Measurements from ENCODE around the gene ZNF219. TPM values are rescaled to one million over a fixed set of nuclear protein-coding genes. Genes with fewer than 3 reads are reported as not detected.

ZNF219 gene
- total and polyA plus RNA-seq, 10 of the 15 experiments (the other 5 are each of a cell fraction or from before 2014, with no cell fraction given) = 0.16 to 6.4 (median 1.9) TPM

DNA sequence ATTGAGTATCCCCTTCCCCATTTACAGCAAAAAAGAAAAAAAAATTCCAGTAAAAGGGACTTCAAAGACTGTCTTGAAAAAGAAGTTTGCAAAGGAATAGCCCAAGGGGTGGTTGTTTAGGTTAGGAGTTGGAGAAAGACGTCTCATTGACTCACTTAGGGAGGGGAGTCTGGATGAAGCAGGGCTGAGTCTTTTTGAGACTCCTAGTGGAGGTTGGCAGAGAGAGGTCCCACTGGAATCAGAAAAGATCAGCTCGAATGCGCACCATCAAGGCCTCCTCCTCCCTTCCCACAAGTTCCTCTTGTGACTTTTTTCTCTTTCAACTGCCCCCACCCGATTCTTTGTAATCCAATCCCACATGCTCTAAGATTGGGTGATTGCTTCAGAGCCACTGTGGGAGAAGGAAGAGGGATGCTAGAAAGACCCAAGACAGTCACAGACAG, 26.4 kb downstream of the ZNF219 start (continued):
- TF ChIP-seq, protein P1, sequence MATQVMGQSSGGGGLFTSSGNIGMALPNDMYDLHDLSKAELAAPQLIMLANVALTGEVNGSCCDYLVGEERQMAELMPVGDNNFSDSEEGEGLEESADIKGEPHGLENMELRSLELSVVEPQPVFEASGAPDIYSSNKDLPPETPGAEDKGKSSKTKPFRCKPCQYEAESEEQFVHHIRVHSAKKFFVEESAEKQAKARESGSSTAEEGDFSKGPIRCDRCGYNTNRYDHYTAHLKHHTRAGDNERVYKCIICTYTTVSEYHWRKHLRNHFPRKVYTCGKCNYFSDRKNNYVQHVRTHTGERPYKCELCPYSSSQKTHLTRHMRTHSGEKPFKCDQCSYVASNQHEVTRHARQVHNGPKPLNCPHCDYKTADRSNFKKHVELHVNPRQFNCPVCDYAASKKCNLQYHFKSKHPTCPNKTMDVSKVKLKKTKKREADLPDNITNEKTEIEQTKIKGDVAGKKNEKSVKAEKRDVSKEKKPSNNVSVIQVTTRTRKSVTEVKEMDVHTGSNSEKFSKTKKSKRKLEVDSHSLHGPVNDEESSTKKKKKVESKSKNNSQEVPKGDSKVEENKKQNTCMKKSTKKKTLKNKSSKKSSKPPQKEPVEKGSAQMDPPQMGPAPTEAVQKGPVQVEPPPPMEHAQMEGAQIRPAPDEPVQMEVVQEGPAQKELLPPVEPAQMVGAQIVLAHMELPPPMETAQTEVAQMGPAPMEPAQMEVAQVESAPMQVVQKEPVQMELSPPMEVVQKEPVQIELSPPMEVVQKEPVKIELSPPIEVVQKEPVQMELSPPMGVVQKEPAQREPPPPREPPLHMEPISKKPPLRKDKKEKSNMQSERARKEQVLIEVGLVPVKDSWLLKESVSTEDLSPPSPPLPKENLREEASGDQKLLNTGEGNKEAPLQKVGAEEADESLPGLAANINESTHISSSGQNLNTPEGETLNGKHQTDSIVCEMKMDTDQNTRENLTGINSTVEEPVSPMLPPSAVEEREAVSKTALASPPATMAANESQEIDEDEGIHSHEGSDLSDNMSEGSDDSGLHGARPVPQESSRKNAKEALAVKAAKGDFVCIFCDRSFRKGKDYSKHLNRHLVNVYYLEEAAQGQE (IDR thresholded peaks at IDR 0.05; ENCODE audit: low read depth, low read length) = no peak

- in situ Hi-C loops (cut with MboI) = no loop called here
- H3K9me3 ChIP-seq (replicated peaks; ENCODE audit: control insufficient read depth, insufficient read depth, low read length) = no peaks in the 10 kb centered on the region
- WGBS (ENCODE audit: insufficient coverage, insufficient replicate concordance, low lambda C conversion rate, missing lambda C conversion rate) = 2% methylated on average over 27 of the region's 37 CpGs
- no peaks in the 10 kb centered on the region for H3K36me3 ChIP-seq (ENCODE audit: control insufficient read depth in 2 of 2, insufficient read depth in 2 of 2, low read length in 1 of 2)
- DNase-seq (ENCODE audit: low read depth, low spot score) (peak; percentile 51), ATAC-seq (peak; percentile 82), FAIRE-seq (peak; percentile 52)
- BruUV-seq (replicated peaks) = no TSS peak
- ChIA-PET RAD21 (ENCODE audit: unreplicated experiment) (interaction anchor here (0.6 to 3.0 kb wide), 13 partner anchors 18 to 1202 kb away, joined by 3 to 42 read pairs (median 7); no protein-coding TSS in a partner anchor), SMC1A (ENCODE audit: uncharacterized antibody, unreplicated experiment) (interaction anchor here (0.6 to 3.1 kb wide), 8 partner anchors 8 to 427 kb away, joined by 3 to 30 read pairs (median 6); no protein-coding TSS in a partner anchor), CTCF (interaction anchor here (0.7 to 5.6 kb wide), 12 partner anchors 8 to 100 kb away, joined by 3 to 100 read pairs (median 8); partner anchors contain the start of gene TMEM253), POLR2A (interaction anchor here (0.6 to 2.6 kb wide), 4 partner anchors 33 to 1721 kb away, joined by 3 to 21 read pairs (median 5); no protein-coding TSS in a partner anchor)
- peak overlapping the region; percentile 67 for H3K4me3 ChIP-seq
- H3K9ac ChIP-seq (ENCODE audit: control insufficient read depth, insufficient read depth, low read length) = no peak overlapping the region; the same call in 1 of the 2 replicates
- no peak overlapping the region for H3K27ac ChIP-seq (ENCODE audit: control insufficient read depth, insufficient read depth)
- H3K4me2 ChIP-seq (ENCODE audit: control insufficient read depth, insufficient read depth) = peak overlapping the region; percentile 67
- peaks cover 9 to 20% of the 10 kb centered on the region in 2 experiments for H3K27me3 ChIP-seq (replicated peaks in 1 of 2; ENCODE audit: control insufficient read depth in 2 of 2, insufficient read depth in 2 of 2, low read length in 1 of 2)
- peak overlapping the region; percentile 18; the same call in 1 of the 2 replicates for H2AFZ ChIP-seq (ENCODE audit: control insufficient read depth, low read depth, low read length)
- H3K79me2 ChIP-seq (ENCODE audit: control insufficient read depth, insufficient read depth, low read length) = no peaks in the 10 kb centered on the region
- no peaks in the 10 kb centered on the region for H4K20me1 ChIP-seq (ENCODE audit: control insufficient read depth, insufficient read depth)
- intact Hi-C loops (cut with micrococcal nuclease; ENCODE audit: unreplicated experiment) = loop anchor here (1.0 kb wide), 1 partner anchor 33 kb away; no protein-coding TSS in a partner anchor
- H3K4me1 ChIP-seq (ENCODE audit: control insufficient read depth, insufficient read depth, low read length) = peaks cover 29% of the 10 kb centered on the region
- peak; percentile 75; the same call in 1 of the 2 replicates for TF ChIP-seq NBN (IDR thresholded peaks at IDR 0.05)
- TF ChIP-seq RAD21 (IDR thresholded peaks at IDR 0.05; ENCODE audit: insufficient read depth, low read depth, low read length) = no peak
- TF ChIP-seq, protein P2, sequence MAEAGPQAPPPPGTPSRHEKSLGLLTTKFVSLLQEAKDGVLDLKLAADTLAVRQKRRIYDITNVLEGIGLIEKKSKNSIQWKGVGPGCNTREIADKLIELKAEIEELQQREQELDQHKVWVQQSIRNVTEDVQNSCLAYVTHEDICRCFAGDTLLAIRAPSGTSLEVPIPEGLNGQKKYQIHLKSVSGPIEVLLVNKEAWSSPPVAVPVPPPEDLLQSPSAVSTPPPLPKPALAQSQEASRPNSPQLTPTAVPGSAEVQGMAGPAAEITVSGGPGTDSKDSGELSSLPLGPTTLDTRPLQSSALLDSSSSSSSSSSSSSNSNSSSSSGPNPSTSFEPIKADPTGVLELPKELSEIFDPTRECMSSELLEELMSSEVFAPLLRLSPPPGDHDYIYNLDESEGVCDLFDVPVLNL (IDR thresholded peaks at IDR 0.05; ENCODE audit: low read depth, low read length) = no peak
- no peak for TF ChIP-seq NR2C1 (IDR thresholded peaks at IDR 0.05)
- TF ChIP-seq, protein P3, sequence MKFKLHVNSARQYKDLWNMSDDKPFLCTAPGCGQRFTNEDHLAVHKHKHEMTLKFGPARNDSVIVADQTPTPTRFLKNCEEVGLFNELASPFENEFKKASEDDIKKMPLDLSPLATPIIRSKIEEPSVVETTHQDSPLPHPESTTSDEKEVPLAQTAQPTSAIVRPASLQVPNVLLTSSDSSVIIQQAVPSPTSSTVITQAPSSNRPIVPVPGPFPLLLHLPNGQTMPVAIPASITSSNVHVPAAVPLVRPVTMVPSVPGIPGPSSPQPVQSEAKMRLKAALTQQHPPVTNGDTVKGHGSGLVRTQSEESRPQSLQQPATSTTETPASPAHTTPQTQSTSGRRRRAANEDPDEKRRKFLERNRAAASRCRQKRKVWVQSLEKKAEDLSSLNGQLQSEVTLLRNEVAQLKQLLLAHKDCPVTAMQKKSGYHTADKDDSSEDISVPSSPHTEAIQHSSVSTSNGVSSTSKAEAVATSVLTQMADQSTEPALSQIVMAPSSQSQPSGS (IDR thresholded peaks at IDR 0.05; ENCODE audit: low read length) = no peak
- TF ChIP-seq MEF2B (IDR thresholded peaks at IDR 0.05; ENCODE audit: partially characterized antibody, poor library complexity, severe bottlenecking) = peak; percentile 36
- TF ChIP-seq RBBP5 (conservative IDR thresholded peaks at IDR 0.05) = no peak
- no peak for TF ChIP-seq SUZ12 (IDR thresholded peaks at IDR 0.05; ENCODE audit: unreplicated experiment)
- no peak for TF ChIP-seq SREBF1 (IDR thresholded peaks at IDR 0.05; ENCODE audit: low read length)
These were observed 27.0 kb downstream of the ZNF219 start for GRCh38 chr14:21071225-21072030.
